Lower lobe of right lung (tissue), 2 donors: ENCODE measurements around the gene OR2AT4. TPM values are rescaled to one million over a fixed set of nuclear protein-coding genes. Genes with fewer than 3 reads are reported as not detected.

Source experiments
- ATAC-seq, 2 donors: fragments of 200-7000 bp; cut with Tn5 transposase; one replicate each; pipeline ENCODE4 v1.9.1; 2020 to 2022; ENCODE audit warnings: mild to moderate bottlenecking in 2 of 2, moderate library complexity in 2 of 2
- DNase-seq: peaks from one replicate; pipeline ENCODE4 v3.0.0-alpha.2; 2020
- H3K27ac ChIP-seq: fragments of 200-600 bp; one replicate; pipeline ENCODE4 v1.8.0; 2022
- H3K27me3 ChIP-seq: fragments of 200-600 bp; one replicate; pipeline ENCODE4 v1.8.0; 2022; ENCODE audit warnings: low read depth
- H3K36me3 ChIP-seq: fragments of 200-600 bp; one replicate; pipeline ENCODE4 v1.8.0; 2022; ENCODE audit warnings: mild to moderate bottlenecking
- H3K4me1 ChIP-seq: fragments of 200-600 bp; one replicate; pipeline ENCODE4 v1.8.0; 2022
- H3K4me3 ChIP-seq: fragments of 200-600 bp; one replicate; pipeline ENCODE4 v1.8.0; 2022; ENCODE audit warnings: mild to moderate bottlenecking
- H3K9me3 ChIP-seq: fragments of 200-600 bp; one replicate; pipeline ENCODE4 v1.8.0; 2022
- intact Hi-C: fragments of 100-400 bp; cut with DNase I; formaldehyde crosslinking; loops from one replicate; pipeline ENCODE4 v1.11.0; 2022
- total RNA-seq: library from RNA; stranded (reverse); fragmentation: NEBNext Ultra II Directional; extraction: Animal tissue kit (Norgen Biotek cat#: 25700); gene quantifications from one replicate; pipeline ENCODE4 v1.2.1, GENCODE V29; 2021
- TF ChIP-seq, protein P1 (sequence below): fragments of 200-600 bp; IDR thresholded peaks from one replicate; pipeline ENCODE4 v1.8.0; 2022; ENCODE audit warnings: antibody characterized with exemption, mild to moderate bottlenecking
- donor health status: DM: no; HTN: yes; CAD: no; lungs with severe emphysema.

The OR2AT4 gene
- total RNA-seq, 1 donor from 2014 or later = not detected

DNA sequence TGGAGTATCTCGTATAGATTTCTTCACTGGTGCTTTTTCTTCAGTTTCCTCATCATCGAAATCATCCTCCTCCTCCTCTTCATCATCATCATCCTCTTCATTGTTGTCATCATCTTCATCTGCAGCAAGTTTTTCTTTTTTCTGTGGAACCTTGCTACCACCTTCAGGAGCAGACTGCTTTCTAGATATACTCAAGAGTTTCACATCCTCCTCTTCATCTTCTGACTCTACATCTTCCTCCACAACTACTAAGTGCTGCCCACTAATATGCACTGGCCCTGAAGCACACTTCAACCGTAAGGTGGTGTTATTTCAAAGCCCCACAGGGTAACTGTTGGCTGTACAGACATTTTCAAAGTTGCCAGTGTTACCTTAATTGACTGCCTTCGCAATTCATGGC lies 17.1 kb downstream of the OR2AT4 start:
- Histone ChIP-seq H3K27me3 (peaks cover 4% of the 10 kb centered on the region), H3K36me3 (no peaks in the 10 kb centered on the region), H3K4me3 (no peak overlapping the region), H3K4me1 (no peaks in the 10 kb centered on the region), H3K9me3 (no peaks in the 10 kb centered on the region), H3K27ac (no peak overlapping the region)
- intact Hi-C loops = no loop called here
- DNase-seq = no peak
- TF ChIP-seq, protein P1, sequence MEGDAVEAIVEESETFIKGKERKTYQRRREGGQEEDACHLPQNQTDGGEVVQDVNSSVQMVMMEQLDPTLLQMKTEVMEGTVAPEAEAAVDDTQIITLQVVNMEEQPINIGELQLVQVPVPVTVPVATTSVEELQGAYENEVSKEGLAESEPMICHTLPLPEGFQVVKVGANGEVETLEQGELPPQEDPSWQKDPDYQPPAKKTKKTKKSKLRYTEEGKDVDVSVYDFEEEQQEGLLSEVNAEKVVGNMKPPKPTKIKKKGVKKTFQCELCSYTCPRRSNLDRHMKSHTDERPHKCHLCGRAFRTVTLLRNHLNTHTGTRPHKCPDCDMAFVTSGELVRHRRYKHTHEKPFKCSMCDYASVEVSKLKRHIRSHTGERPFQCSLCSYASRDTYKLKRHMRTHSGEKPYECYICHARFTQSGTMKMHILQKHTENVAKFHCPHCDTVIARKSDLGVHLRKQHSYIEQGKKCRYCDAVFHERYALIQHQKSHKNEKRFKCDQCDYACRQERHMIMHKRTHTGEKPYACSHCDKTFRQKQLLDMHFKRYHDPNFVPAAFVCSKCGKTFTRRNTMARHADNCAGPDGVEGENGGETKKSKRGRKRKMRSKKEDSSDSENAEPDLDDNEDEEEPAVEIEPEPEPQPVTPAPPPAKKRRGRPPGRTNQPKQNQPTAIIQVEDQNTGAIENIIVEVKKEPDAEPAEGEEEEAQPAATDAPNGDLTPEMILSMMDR = no peak
- no peak for ATAC-seq

DNA sequence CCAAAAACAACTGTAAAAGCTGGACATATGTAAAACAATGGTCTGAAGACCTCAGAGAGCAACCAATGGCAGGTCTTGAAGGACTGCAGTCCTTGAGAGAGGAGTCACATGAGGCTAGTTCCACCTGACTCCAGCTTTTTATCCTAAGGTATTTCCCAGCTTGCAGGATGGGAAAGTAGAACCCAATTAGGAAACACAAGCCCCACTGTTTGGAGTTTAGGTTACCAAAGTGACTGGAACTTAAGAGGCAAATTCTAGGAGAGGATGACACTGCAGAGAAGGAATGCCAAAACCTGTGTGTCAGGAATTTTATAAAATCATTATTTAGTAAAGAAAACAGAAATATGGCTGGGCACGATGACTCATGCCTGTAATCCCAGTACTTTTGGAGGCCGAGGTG lies 18.4 kb downstream of the OR2AT4 start:
- no peak for ATAC-seq
- TF ChIP-seq, protein P1 = no peak
- Histone ChIP-seq H3K36me3 (no peaks in the 10 kb centered on the region), H3K9me3 (no peaks in the 10 kb centered on the region), H3K4me1 (no peaks in the 10 kb centered on the region), H3K27me3 (peaks cover 4% of the 10 kb centered on the region), H3K27ac (no peak overlapping the region), H3K4me3 (no peak overlapping the region)
- intact Hi-C loops = no loop called here
- DNase-seq = no peak

DNA sequence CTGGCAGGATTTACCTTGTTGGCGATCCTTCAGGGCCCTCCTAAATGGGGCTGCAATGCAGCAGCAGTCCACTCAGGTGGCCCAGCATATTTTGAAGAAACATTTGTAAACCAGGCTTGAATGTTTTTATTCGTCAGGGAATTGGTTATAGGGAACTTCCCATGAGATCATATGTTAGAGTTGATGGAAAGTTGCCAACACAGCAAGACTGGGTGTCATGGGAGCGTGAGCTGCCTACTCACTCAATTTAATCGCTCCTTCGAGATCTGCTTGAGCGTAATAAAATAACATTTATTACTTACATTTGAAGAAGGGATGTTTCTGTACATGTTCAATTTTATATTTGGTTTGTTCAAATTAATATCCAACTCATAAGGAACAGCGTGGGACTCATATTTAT lies 19.4 kb downstream of the OR2AT4 start:
- intact Hi-C loops = no loop called here
- H3K27ac ChIP-seq = no peak overlapping the region
- peaks cover 4% of the 10 kb centered on the region for H3K27me3 ChIP-seq
- no peak for ATAC-seq
- TF ChIP-seq, protein P1 = no peak
- no peak overlapping the region for H3K4me3 ChIP-seq
- no peaks in the 10 kb centered on the region for H3K9me3 ChIP-seq
- no peak for DNase-seq
- no peaks in the 10 kb centered on the region for H3K4me1 ChIP-seq
- H3K36me3 ChIP-seq = no peaks in the 10 kb centered on the region

DNA sequence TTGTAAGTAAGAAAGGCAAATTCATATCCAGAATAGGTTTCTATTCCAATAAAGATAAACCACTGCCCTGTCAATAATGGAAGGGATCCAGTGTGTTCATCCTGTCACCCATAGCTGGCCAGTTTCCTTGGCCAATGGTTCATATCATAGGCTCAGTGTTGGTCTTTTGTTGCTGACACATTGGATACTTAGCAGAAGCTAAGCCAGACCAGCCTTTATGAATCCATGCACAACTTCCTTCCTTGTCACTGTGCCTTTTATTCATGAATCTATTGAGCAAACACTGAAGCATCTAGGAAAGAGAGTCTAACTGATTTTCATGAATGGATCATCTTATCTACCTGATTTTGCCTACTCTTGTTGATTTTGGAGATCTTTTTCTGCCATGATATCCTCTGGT lies 20.0 kb downstream of the OR2AT4 start:
- no peak for ATAC-seq
- intact Hi-C loops = no loop called here
- Histone ChIP-seq H3K4me1 (no peaks in the 10 kb centered on the region), H3K9me3 (no peaks in the 10 kb centered on the region), H3K27ac (no peak overlapping the region), H3K27me3 (peaks cover 7% of the 10 kb centered on the region), H3K4me3 (no peak overlapping the region), H3K36me3 (no peaks in the 10 kb centered on the region)
- DNase-seq = no peak
- TF ChIP-seq, protein P1 = no peak

DNA sequence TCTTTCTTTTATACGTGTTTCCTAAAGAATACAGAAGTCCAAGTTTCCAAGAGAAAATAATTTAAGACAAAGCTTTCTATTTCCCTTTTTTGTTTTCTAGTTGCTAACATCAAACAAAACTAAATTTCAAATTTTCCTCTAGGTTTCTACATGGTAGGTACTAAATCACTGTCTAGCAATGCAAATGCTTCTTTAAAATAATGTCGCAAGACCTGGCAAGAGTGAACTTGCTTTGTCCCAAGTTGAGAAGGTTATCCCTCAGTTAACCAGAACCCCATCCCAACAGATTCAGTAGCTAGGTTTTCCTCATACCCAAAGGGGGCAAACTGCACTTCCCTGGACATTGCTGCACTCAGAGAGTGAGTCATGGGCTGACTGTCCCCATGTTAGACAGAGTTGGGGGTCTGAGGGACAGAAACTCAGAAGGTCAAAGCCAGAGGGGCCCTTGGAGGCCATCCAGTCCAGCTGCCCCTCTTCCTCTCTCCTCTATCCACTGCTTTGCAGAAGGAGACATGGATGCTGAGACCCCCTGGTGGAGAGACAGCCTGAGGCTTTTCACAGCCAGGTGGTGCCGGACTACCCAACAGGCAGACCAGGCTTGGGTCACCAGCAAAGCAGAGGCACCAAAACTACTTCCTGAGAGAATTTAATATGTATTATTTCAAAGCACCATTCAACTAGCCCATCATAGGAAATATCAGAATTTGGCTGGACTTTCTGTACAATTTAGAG lies 23.1 kb downstream of the OR2AT4 start:
- Histone ChIP-seq H3K4me3 (no peak overlapping the region), H3K4me1 (no peaks in the 10 kb centered on the region), H3K36me3 (no peaks in the 10 kb centered on the region), H3K27me3 (peaks cover 11% of the 10 kb centered on the region), H3K9me3 (no peaks in the 10 kb centered on the region), H3K27ac (no peak overlapping the region)
- ATAC-seq (no peak), DNase-seq (no peak)
- intact Hi-C loops = no loop called here
- TF ChIP-seq, protein P1 = no peak
